Activated naive CD8-positive, alpha-beta T cell treated with anti-CD3 and anti-CD28 coated beads for 36 hours (primary cell): ENCODE results near the gene LYZL1. TPM values are rescaled to one million over a fixed set of nuclear protein-coding genes. Genes with fewer than 3 reads are reported as not detected.
"Not testable (repeated sequence)": the region's sequence is repeated elsewhere in the genome, so short reads cannot be mapped to it uniquely, and the experiment has no call there.

Source experiments
- DNase-seq: peaks from one replicate; pipeline ENCODE4 v3.0.0; 2021
- H3K27ac Mint-ChIP-seq: one replicate; pipeline ENCODE4 v1.8.0; 2022; ENCODE audit warnings: mild to moderate bottlenecking, moderate library complexity, mixed read lengths
- H3K27me3 Mint-ChIP-seq: one replicate; pipeline ENCODE4 v1.8.0; 2022; ENCODE audit warnings: mild to moderate bottlenecking, mixed read lengths
- H3K36me3 Mint-ChIP-seq: one replicate; pipeline ENCODE4 v1.8.0; 2021; ENCODE audit warnings: mild to moderate bottlenecking, mixed read lengths
- H3K4me1 Mint-ChIP-seq: one replicate; pipeline ENCODE4 v1.8.0; 2021; ENCODE audit warnings: mixed read lengths
- H3K4me3 Mint-ChIP-seq: one replicate; pipeline ENCODE4 v1.8.0; 2022; ENCODE audit warnings: mild to moderate bottlenecking, moderate library complexity, mixed read lengths
- H3K9me3 Mint-ChIP-seq: one replicate; pipeline ENCODE4 v1.8.0; 2022; ENCODE audit warnings: mixed read lengths
- total RNA-seq, 2 experiments: library from RNA; stranded (reverse); gene quantifications; one replicate each; pipeline ENCODE4 v1.2.3, GENCODE V29; 2021

LYZL1 gene
- total RNA-seq, 2 experiments from 2014 or later, result not detected

DNA sequence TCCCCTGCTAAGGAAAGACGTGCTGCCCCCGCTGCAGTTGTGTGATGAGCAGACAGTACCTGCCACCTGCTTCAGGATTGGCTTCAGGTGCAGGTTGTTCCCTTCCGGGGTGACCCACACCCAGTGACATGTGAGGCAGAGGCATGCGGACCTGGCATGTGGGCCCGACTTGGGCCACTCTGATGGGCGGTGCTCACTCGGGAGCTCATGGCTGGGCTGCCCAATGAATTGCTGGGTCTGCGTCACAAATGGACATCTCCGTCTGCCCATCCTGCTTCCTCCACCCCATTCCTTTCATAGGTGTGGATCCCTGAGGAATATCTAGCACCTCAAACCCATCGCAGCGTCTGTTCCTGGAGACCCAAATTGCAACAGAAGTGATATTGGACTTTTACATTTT is 19.3 kb downstream of the LYZL1 start:
- not testable (repeated sequence) for H3K36me3 Mint-ChIP-seq, H3K4me1 Mint-ChIP-seq, DNase-seq, H3K9me3 Mint-ChIP-seq, H3K27ac Mint-ChIP-seq, H3K4me3 Mint-ChIP-seq
- H3K27me3 Mint-ChIP-seq, result peaks cover 24% of the 10 kb centered on the region

DNA sequence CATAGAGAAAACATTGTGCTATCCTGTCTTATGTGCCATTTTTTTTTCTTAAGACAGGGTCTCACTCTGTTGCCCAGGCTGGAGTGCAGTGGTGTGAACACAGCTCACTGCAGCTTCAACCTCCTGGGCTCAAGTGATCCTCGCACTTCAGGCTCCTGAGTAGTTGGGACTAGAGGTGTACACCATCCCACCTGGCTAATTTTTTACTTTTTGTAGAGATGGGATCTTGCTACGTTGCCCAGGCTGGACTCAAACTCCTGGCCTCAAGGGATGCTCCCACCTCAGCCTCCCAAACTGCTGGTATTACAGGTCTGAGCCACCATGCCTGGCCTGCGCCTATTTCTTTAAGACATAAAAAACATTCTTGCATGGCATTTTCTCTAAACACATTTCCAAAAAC is 20.6 kb downstream of the LYZL1 start:
- H3K4me1 Mint-ChIP-seq, result peaks cover 1% of the 10 kb centered on the region
- peaks cover 16% of the 10 kb centered on the region for H3K27me3 Mint-ChIP-seq
- DNase-seq, result no peak
- no peak overlapping the region for H3K4me3 Mint-ChIP-seq
- H3K27ac Mint-ChIP-seq, result no peak overlapping the region
- H3K9me3 Mint-ChIP-seq, result no peaks in the 10 kb centered on the region
- no peaks in the 10 kb centered on the region for H3K36me3 Mint-ChIP-seq

DNA sequence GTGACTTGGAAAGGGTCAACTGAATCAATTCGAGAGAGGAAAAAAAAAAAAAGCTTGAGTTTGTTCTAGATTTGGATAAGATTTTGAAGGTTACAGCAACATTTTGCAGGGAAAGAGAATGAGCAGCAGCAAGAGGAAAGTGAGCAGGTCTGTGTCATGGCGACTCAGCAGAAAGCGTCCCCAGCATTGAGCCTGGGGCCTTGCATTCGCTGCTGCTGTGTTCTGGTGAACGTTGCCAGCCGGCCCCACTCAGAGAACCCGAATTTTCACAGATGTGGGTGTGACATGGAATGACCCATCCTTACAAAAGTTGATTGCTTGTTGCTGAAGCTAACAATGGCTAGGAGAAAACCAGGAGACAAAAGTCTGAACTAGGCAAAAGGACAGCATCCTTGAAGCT is 21.6 kb downstream of the LYZL1 start:
- DNase-seq, H3K27ac Mint-ChIP-seq, H3K4me3 Mint-ChIP-seq, H3K36me3 Mint-ChIP-seq, H3K4me1 Mint-ChIP-seq, H3K9me3 Mint-ChIP-seq: not testable (repeated sequence)
- peaks cover 11% of the 10 kb centered on the region for H3K27me3 Mint-ChIP-seq

DNA sequence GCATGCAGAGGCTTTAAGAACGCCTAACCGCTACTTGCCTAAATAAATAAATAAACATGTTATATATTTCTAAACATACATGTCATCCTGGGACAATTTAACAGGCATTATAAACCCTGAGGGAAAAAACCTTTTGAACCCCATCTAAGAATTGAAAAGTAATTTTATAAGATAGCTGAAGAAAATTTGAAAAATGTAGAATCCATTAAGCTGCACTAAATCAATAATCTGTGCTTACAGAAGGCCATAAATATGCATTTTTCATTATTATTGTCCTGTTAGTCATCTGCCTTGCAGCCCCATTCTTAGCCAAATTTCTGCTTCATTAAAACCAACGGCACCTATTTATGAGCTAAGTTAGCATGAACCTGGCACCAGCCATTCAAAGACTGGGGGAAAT is 24.2 kb downstream of the LYZL1 start:
- no peaks in the 10 kb centered on the region for H3K36me3 Mint-ChIP-seq

DNA sequence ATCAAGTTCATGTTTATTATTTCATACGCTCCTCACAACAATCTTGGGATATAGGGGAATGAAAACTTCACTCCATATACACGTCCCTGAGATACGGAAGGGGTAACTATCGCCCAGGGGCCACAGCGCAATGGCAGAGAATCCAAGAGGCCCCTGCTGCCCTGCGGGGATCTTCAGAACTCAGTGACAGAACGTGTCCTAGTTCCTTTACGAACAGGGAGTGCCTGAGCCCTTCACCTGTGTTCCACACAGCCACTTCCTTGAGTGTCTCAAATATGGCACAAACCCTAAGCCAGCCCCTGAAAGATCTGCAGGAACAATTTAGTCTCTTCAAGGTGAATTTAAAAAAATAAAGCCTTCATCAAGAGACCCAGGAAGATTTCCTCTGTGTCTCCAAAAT is 25.9 kb downstream of the LYZL1 start:
- DNase-seq, result no peak
- no peak overlapping the region for H3K4me3 Mint-ChIP-seq
- H3K36me3 Mint-ChIP-seq, result no peaks in the 10 kb centered on the region
- peaks cover 11% of the 10 kb centered on the region for H3K4me1 Mint-ChIP-seq
- H3K27me3 Mint-ChIP-seq, result peaks cover 21% of the 10 kb centered on the region
- H3K27ac Mint-ChIP-seq, result no peak overlapping the region
- no peaks in the 10 kb centered on the region for H3K9me3 Mint-ChIP-seq

More for the DNA sequence above, 24.2 kb downstream of the LYZL1 start:
- no peak overlapping the region for H3K4me3 Mint-ChIP-seq
- no peak overlapping the region for H3K27ac Mint-ChIP-seq
- no peaks in the 10 kb centered on the region for H3K9me3 Mint-ChIP-seq
- no peak for DNase-seq
- H3K4me1 Mint-ChIP-seq, result peaks cover 3% of the 10 kb centered on the region
- peaks cover 11% of the 10 kb centered on the region for H3K27me3 Mint-ChIP-seq

DNA sequence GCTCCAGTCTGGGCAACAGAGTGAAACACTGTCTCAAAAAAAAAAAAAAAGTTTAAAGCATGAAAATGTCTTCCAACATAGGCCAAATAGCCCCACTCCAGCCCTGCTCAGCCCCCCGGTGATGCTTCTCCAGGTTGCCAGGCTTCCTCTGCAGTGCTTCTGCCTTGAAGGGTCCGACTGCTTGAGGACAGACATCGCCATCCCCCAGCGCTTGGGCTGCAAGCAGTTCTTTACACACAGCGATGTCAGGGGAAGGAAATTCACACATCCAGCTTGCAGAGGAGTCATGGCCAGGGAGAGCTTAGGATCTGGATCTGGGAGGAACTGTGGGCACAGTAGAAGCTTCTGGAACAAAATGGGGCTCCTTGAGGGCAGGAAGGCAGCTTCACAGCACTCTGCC is 26.9 kb downstream of the LYZL1 start:
- Mint-ChIP-seq H3K36me3 (no peaks in the 10 kb centered on the region), H3K27me3 (peaks cover 21% of the 10 kb centered on the region), H3K9me3 (no peaks in the 10 kb centered on the region)

DNA sequence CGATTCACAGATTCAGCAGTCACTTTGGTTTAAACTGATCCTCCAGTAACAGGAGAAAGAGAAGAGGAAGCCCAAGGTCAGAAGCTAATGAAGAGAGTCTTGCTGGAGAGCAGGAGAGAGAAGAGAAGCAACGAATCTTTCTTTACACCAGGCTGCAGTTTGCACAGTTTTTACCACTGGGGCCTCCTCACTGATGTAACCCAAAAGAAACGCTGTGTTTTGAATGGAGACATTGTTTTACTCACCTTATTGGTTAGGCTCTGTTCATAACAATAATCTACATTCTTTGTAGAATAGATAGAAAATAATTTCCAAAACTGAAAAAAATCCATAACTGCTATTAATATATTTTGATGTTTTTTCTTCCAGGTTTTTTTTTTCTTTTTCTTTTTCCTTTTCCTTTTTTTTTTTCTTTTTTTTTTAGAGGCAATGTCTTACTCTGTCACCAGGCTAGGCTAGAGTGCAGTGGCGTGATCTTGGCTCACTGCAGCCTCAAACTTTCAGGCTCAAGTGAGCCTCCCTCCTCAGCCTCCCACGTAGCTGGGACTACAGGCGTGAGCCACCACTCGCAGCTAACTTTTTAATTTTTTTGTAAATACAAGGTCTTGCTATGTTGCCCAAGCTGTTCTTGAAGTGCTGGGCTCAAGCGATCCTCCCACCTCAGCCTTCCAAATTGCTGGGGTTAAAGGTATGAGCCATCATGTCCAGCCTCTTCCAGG is 27.6 kb downstream of the LYZL1 start:
- Mint-ChIP-seq H3K27me3 (peaks cover 24% of the 10 kb centered on the region), H3K4me1 (peaks cover 11% of the 10 kb centered on the region), H3K27ac (no peak overlapping the region), H3K4me3 (no peak overlapping the region), H3K36me3 (no peaks in the 10 kb centered on the region), H3K9me3 (no peaks in the 10 kb centered on the region)
- DNase-seq, result no peak

More for the DNA sequence above, 26.9 kb downstream of the LYZL1 start:
- no peak for DNase-seq
- no peak overlapping the region for H3K27ac Mint-ChIP-seq
- peaks cover 11% of the 10 kb centered on the region for H3K4me1 Mint-ChIP-seq
- H3K4me3 Mint-ChIP-seq, result no peak overlapping the region

DNA sequence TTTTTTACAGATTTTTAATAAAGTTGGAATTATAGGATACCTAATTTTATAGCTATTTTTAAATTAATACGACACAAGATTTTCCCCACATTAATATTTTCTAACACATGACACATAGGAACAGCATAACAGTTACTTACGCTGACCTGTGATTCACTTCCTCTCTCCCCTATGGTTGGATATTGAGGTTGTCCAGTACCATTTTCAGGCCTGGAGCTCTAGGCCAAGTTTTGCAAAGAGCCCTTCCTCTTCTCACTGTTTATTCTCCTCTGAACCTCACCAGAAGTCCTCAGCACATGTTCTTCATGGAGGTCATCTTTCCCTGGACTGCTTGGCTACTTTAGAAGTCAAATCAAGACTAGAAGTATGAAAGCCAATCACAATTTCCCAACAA is 28.2 kb downstream of the LYZL1 start:
- Mint-ChIP-seq H3K27me3 (peaks cover 28% of the 10 kb centered on the region), H3K36me3 (no peaks in the 10 kb centered on the region), H3K27ac (no peak overlapping the region), H3K4me1 (peaks cover 11% of the 10 kb centered on the region), H3K9me3 (no peaks in the 10 kb centered on the region), H3K4me3 (no peak overlapping the region)
- no peak for DNase-seq

DNA sequence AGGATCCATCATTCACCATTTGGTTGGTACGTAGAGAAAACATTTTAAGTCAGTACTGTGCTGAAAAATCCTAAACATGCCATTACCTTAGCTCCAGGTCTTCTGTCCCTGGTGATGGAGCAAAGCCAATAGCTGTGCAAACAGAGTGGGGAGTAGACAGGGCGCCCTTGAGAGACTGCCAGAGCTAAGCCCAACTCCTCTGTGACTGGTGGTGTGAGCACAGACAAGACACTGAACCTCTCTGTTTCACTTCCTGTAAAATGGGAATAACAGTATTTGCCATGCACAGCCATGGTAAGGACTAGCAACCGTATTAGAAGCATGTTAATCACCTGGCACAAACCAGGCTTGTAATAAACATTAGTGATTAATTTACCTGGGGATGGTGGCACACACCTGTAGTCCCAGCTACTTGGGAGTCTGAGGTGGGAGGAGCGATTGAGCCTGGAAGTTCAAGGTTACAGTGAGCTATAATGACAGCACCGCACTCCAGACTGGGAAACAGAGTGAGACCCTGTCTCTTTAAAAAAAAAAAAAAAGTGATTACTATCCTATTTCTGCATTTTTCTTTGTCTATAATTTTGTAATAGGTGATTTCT is 28.7 kb downstream of the LYZL1 start:
- no peaks in the 10 kb centered on the region for H3K36me3 Mint-ChIP-seq
- H3K4me1 Mint-ChIP-seq, result peaks cover 11% of the 10 kb centered on the region
- no peak overlapping the region for H3K27ac Mint-ChIP-seq
- H3K27me3 Mint-ChIP-seq, result peaks cover 28% of the 10 kb centered on the region
- H3K4me3 Mint-ChIP-seq, result no peak overlapping the region
- DNase-seq, result no peak
- no peaks in the 10 kb centered on the region for H3K9me3 Mint-ChIP-seq

DNA sequence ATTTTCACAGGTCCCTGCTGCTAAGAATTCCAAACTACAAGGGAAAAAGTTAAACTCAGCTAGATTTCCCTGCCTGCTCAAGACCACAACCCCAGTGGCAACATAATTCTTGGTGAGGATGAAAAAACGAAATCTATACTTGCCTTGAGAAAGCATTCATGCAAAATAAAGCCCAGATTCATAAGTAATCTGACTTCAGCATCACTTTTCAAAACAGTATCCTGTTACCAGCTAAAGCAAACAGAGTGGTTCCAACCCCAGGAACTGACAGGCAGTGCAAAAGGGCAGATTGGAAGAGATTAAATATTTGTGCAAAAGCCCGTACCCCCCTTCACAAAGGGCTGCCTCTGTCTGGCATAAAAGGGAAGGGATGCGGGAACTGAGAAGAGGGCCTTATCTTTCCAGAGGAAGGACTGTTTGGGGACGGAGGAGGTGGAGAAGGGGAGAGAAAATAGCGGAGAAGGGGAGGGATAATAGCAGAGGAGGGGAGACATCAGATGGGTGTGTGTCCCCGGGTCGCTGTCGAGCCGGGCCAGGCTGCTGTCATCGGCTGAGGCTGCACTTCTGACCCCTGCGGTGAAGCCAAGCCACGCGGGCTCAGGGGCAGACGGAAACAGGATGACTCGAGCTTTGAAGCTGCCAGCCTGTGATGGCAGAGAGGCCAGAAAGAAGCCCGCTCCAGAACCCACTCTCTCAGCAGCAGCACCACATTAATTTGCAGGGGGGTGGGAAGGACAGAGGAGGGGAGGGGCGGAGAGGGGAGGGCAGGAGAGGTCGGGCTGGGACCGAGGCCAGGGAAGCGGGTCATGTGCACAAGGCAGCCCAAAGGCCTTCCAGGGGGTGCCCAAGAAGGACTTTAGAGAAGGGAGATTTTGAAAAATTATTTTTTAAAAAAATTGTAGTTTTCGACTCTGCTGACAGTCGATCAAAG is 29.5 kb downstream of the LYZL1 start:
- H3K9me3 Mint-ChIP-seq, H3K27ac Mint-ChIP-seq, H3K36me3 Mint-ChIP-seq, H3K4me3 Mint-ChIP-seq: not testable (repeated sequence)
- peaks cover 28% of the 10 kb centered on the region for H3K27me3 Mint-ChIP-seq
- H3K4me1 Mint-ChIP-seq, result peaks cover 11% of the 10 kb centered on the region
- DNase-seq, result peak; percentile 32

DNA sequence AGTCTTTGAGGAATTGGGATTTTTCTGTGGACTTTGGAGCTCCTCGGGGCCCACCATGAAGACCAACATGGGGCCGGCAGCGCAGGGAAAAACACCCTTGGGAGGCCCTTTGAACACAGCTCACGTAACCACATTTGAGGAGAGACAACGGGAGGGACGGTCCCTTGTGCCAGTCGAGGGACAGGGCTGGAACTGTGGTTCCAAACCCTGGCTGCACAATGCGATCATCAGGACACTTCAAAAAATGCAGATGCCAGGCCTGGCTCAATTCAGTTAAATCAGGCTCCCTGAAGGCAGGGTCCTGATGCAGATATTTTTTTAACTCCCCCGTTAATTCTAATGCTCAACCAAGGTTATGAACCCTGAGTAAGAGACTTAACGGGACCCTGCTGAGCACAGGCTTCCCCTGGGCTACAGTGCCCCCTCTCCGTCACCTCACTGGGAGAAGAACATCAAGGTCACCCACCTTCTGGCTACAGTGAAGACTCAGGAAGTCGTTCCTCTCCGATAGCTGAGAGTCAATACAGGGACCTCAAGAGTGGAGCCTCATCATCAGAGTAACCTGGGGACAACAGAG is 30.4 kb downstream of the LYZL1 start:
- Mint-ChIP-seq H3K4me3 (no peak overlapping the region), H3K27ac (no peak overlapping the region), H3K27me3 (peaks cover 25% of the 10 kb centered on the region), H3K9me3 (no peaks in the 10 kb centered on the region), H3K36me3 (no peaks in the 10 kb centered on the region), H3K4me1 (peaks cover 11% of the 10 kb centered on the region)
- DNase-seq, result no peak

DNA sequence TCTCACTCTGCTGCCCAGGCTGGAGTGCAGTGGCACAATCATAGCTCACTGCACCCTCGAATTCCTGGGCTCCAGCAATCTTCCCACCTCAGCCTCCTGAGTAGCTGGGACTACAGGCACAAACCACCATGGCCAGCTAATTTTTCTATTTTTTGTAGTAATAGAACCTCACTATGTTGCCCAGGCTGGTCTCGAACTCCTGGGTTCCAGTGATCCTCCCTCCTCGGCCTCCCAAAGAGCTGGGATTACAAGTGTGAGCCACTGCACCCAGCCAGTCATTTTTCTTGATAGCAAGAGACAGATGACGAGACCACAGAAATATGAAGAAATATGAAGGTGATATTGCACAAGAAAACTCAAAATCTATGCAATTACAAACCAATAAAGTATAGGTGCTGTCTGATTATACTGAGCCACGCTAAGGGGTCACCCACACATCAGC is 31.8 kb downstream of the LYZL1 start:
- H3K9me3 Mint-ChIP-seq, H3K27ac Mint-ChIP-seq, H3K36me3 Mint-ChIP-seq, H3K4me3 Mint-ChIP-seq, DNase-seq: not testable (repeated sequence)
- H3K4me1 Mint-ChIP-seq, result peaks cover 11% of the 10 kb centered on the region
- peaks cover 28% of the 10 kb centered on the region for H3K27me3 Mint-ChIP-seq

DNA sequence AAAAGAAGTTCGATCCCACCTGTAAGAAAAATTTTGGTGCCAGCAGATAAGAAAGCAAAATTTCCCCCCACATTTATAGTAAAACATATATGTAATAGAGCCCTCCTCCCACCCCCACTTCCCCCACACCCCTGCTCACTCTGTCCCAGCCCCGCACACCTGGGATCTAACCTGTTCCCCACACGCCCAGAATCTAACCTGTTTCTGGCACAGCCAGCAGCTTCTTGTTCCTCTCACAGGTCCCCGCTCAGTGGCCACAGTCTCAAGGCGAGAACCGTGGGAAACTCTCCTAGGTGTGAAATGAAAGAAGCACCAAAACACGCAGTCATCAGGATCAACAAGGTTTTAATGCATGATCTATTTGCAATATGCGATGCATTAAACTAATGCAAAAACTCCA is 32.8 kb downstream of the LYZL1 start:
- no peaks in the 10 kb centered on the region for H3K36me3 Mint-ChIP-seq
- H3K27me3 Mint-ChIP-seq, result peaks cover 28% of the 10 kb centered on the region
- no peak overlapping the region for H3K4me3 Mint-ChIP-seq
- peaks cover 11% of the 10 kb centered on the region for H3K4me1 Mint-ChIP-seq
- H3K9me3 Mint-ChIP-seq, result no peaks in the 10 kb centered on the region
- no peak overlapping the region for H3K27ac Mint-ChIP-seq
- no peak for DNase-seq

DNA sequence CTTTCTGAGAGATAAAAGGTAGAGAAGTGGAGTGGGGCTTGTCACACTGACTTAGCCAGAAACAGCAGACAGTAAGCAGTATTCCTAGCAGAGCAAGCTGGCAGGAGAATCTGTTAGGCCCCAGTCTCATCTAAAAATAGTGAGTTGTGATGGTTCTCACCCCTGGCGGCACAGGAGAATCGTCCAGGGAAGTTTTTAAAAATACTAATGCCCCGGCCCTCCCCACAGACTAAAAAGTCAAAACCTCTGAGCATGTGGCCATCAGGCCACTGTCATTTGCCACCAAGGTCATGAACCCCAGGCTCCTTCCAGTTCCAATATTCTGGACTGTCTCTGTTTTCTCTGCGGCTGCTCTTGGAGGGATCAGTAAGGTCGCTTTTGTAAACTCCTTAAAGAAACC is 34.0 kb downstream of the LYZL1 start:
- DNase-seq, result no peak
- H3K4me1 Mint-ChIP-seq, result peaks cover 10% of the 10 kb centered on the region
- H3K9me3 Mint-ChIP-seq, result no peaks in the 10 kb centered on the region
- H3K4me3 Mint-ChIP-seq, result no peak overlapping the region
- H3K27me3 Mint-ChIP-seq, result peaks cover 28% of the 10 kb centered on the region
- H3K27ac Mint-ChIP-seq, result no peak overlapping the region
- no peaks in the 10 kb centered on the region for H3K36me3 Mint-ChIP-seq

DNA sequence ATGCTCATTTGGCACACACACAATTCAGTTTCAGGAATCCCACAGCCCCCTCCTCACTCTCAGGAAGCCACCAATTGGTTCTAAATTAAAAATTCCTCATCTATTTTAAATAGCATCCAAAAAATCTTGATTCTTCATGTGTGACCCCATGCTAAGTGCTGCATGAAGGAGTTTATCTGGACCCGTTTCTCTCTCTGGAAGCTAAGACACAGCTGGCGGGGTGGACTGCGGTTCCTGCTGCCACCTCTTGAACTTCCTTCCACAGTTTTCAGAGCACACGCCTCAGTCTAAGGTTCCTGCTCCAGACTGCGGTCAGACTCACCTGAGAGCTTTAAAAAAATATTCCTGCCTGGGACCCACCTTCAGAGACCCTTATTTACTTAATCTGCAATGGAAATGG is 34.5 kb downstream of the LYZL1 start:
- Mint-ChIP-seq H3K27ac (no peak overlapping the region), H3K36me3 (no peaks in the 10 kb centered on the region), H3K4me1 (peaks cover 5% of the 10 kb centered on the region), H3K4me3 (no peak overlapping the region), H3K9me3 (no peaks in the 10 kb centered on the region), H3K27me3 (peaks cover 31% of the 10 kb centered on the region)
- no peak for DNase-seq
